Left lung (tissue), 10 donors: Measurements from ENCODE around the gene AGMO. TPM values are rescaled to one million over a fixed set of nuclear protein-coding genes. Genes with fewer than 3 reads are reported as not detected.

Source experiments
- ATAC-seq: fragments of 200-7000 bp; cut with Tn5 transposase; one replicate; pipeline ENCODE4 v1.9.1; 2020; ENCODE audit warnings: moderate library complexity
- DNase-seq, 4 donors: peaks; one replicate each; pipeline ENCODE4 v3.0.0-alpha.2; 2013 to 2020
- H3K27ac ChIP-seq, 2 donors: fragments of 200-600 bp; sonication (generic) in 1 of 2; one replicate each; pipeline versions ENCODE4 v1.5.0 to v1.8.0; 2020 to 2021
- H3K27me3 ChIP-seq, 2 donors: fragments of 200-600 bp; sonication (generic) in 1 of 2; one replicate each; pipeline versions ENCODE4 v1.5.0 to v1.8.0; 2020 to 2021
- H3K36me3 ChIP-seq, 2 donors: fragments of 200-600 bp; sonication (generic) in 1 of 2; one replicate each; pipeline versions ENCODE4 v1.5.0 to v1.8.0; 2020 to 2021
- H3K4me1 ChIP-seq, 2 donors: fragments of 200-600 bp; one replicate each; pipeline ENCODE4 v1.8.0; 2021
- H3K4me3 ChIP-seq, 2 donors: fragments of 200-600 bp; sonication (generic) in 1 of 2; one replicate each; pipeline versions ENCODE4 v1.5.0 to v1.8.0; 2020 to 2021; ENCODE audit warnings: mild to moderate bottlenecking in 1 of 2
- H3K9me3 ChIP-seq, 2 donors: fragments of 200-600 bp; sonication (generic) in 1 of 2; one replicate each; pipeline versions ENCODE4 v1.5.0 to v1.8.0; 2020 to 2021
- intact Hi-C, 2 donors: fragments of 100-400 bp; cut with DNase I; formaldehyde crosslinking; loops; one replicate each; pipeline versions ENCODE4 v1.11.2 to v1.14.2; 2022
- polyA plus RNA-seq, 6 donors: library from polyadenylated mRNA; unstranded; fragments of 120-200 nt; gene quantifications; one replicate each; pipeline ENCODE4 v1.2.1, GENCODE V29; 2013; ENCODE audit not compliant: insufficient read length in 6 of 6
- total RNA-seq, 2 donors: library from RNA; stranded (reverse); fragmentation: NEBNext Ultra II Directional; extraction: Animal tissue kit (Norgen Biotek cat#: 25700); gene quantifications; one replicate each; pipeline ENCODE4 v1.2.1, GENCODE V29; 2021
- TF ChIP-seq, protein P1 (sequence below), 2 donors: fragments of 200-600 bp; sonication (generic) in 1 of 2; IDR thresholded peaks; one replicate each; pipeline versions ENCODE4 v1.5.0 to v1.8.0; 2021; ENCODE audit warnings: antibody characterized with exemption in 2 of 2
- donor health status: DM: no; HTN: yes; CAD: no.
- donor health status: DM: no; HTN: no; CAD: no.

Gene AGMO
- total and polyA plus RNA-seq, 8 donors: 0.32 to 0.85 (median 0.42) TPM

DNA sequence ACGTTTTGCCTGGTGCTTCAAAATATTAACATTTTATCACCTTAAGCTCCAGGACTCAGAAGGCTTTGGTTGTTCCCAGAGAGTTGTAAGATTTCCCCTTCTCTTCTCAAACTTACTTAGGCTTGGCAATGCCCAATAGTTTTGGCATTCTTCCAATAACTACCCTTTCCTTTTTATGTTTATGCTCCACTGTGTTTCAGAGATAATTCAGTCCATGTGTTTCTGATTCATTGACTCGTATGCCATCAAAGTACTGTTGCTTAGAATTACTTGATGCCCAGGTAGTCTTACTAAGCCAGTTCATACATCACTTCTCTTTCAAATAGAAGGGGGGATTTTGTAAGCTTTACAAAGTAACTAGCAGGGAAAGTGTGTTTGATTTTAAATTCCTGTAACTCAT is 66.6 kb downstream of the AGMO start:
- Histone ChIP-seq H3K36me3 (no peaks in the 10 kb centered on the region), H3K9me3 (peaks cover 0 to 4% of the 10 kb centered on the region in 2 donors), H3K27me3 (no peaks in the 10 kb centered on the region), H3K27ac (no peak overlapping the region), H3K4me3 (no peak overlapping the region), H3K4me1 (no peaks in the 10 kb centered on the region)
- intact Hi-C loops: no loop called here
- TF ChIP-seq, protein P1, sequence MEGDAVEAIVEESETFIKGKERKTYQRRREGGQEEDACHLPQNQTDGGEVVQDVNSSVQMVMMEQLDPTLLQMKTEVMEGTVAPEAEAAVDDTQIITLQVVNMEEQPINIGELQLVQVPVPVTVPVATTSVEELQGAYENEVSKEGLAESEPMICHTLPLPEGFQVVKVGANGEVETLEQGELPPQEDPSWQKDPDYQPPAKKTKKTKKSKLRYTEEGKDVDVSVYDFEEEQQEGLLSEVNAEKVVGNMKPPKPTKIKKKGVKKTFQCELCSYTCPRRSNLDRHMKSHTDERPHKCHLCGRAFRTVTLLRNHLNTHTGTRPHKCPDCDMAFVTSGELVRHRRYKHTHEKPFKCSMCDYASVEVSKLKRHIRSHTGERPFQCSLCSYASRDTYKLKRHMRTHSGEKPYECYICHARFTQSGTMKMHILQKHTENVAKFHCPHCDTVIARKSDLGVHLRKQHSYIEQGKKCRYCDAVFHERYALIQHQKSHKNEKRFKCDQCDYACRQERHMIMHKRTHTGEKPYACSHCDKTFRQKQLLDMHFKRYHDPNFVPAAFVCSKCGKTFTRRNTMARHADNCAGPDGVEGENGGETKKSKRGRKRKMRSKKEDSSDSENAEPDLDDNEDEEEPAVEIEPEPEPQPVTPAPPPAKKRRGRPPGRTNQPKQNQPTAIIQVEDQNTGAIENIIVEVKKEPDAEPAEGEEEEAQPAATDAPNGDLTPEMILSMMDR (IDR thresholded peaks at IDR 0.05): no peak
- DNase-seq (no peak), ATAC-seq (no peak)

DNA sequence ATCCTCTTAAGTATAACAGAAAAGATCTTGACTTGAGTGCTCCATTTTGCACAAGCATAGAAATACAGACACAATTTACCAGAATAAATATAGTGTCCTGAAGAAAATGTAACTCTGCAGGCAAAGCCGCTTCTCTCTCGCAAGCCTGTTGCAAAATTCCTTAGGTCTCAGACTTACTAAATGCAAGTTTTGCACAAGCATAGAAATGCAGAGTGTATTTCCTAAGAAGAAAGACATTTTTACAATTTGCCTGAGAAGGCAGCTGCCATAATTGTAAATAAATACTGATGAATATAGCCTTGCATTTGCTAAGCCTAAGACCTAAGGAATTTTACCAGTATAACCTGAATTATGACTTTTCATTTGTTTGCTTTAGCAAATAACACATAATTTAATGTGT is 67.1 kb downstream of the AGMO start:
- Histone ChIP-seq H3K27me3 (no peaks in the 10 kb centered on the region), H3K9me3 (peaks cover 0 to 4% of the 10 kb centered on the region in 2 donors), H3K4me3 (no peak overlapping the region), H3K4me1 (no peaks in the 10 kb centered on the region), H3K27ac (no peak overlapping the region), H3K36me3 (no peaks in the 10 kb centered on the region)
- no peak for ATAC-seq
- TF ChIP-seq, protein P1 (IDR thresholded peaks at IDR 0.05): no peak
- no peak for DNase-seq
- intact Hi-C loops: no loop called here

GRCh38 chr7:15491361-15491760 is 70.5 kb downstream of the AGMO start:
- ATAC-seq (no peak), DNase-seq (no peak)
- H3K27ac ChIP-seq: no peak overlapping the region
- peaks cover 0 to 4% of the 10 kb centered on the region in 2 donors for H3K9me3 ChIP-seq
- TF ChIP-seq, protein P1 (IDR thresholded peaks at IDR 0.05): no peak
- no peaks in the 10 kb centered on the region for H3K36me3 ChIP-seq
- no peak overlapping the region for H3K4me3 ChIP-seq
- H3K27me3 ChIP-seq: no peaks in the 10 kb centered on the region
- intact Hi-C loops: no loop called here
- H3K4me1 ChIP-seq: no peaks in the 10 kb centered on the region

DNA sequence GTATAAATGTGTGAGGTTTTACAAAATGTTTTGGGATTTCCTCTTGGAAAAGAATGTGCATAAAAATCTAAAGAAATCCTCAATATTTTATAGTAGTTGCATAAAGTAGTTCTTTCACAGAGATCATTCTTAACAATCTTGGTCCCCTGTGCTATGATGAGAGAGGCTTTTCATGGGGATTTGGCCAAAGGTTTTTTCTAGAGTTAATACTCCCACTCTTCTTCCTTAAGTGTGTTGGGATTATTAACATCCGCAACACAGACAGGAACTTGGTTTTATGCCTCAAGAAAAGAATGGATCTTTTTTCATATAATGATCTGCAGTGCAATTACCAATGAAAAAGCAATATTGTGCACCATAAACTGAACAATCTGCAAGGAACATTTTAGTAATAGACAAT is 71.5 kb downstream of the AGMO start:
- no peak overlapping the region for H3K27ac ChIP-seq
- DNase-seq (peak in 1 of 4 donors; percentile 30), ATAC-seq (no peak)
- no peaks in the 10 kb centered on the region for H3K27me3 ChIP-seq
- peaks cover 0 to 4% of the 10 kb centered on the region in 2 donors for H3K9me3 ChIP-seq
- H3K4me1 ChIP-seq: no peaks in the 10 kb centered on the region
- intact Hi-C loops: no loop called here
- H3K4me3 ChIP-seq: no peak overlapping the region
- TF ChIP-seq, protein P1 (IDR thresholded peaks at IDR 0.05): no peak
- no peaks in the 10 kb centered on the region for H3K36me3 ChIP-seq

- Histone ChIP-seq H3K27ac (no peak overlapping the region), H3K27me3 (no peaks in the 10 kb centered on the region), H3K9me3 (peaks cover 0 to 4% of the 10 kb centered on the region in 2 donors), H3K4me3 (no peak overlapping the region), H3K36me3 (no peaks in the 10 kb centered on the region), H3K4me1 (no peaks in the 10 kb centered on the region)
- ATAC-seq (no peak), DNase-seq (no peak)
- intact Hi-C loops: no loop called here
- TF ChIP-seq, protein P1 (IDR thresholded peaks at IDR 0.05): no peak
Observed at GRCh38 chr7:15489861-15490260, 72.0 kb downstream of the AGMO start.
